Activated T-cell treated with anti-CD3 and anti-CD28 coated beads, Interleukin-2, amount 50 U/mL, for 72 hours (primary cell): ENCODE data around the gene CHCHD3. TPM values are rescaled to one million over a fixed set of nuclear protein-coding genes. Genes with fewer than 3 reads are reported as not detected.
"Not testable (repeated sequence)": the region's sequence is repeated elsewhere in the genome, so short reads cannot be mapped to it uniquely, and the experiment has no call there.

Experiments used
- ATAC-seq, 2 donors: fragments of 150-1000 bp; cut with Tn5 transposase; replicated peaks in 1 of 2; 2 replicates each; pipeline ENCODE4 v1.10.0; 2021; ENCODE audit warnings: moderate library complexity in 2 of 2, mild to moderate bottlenecking in 1 of 2
- DNase-seq, 2 donors: peaks; one replicate each; pipeline ENCODE4 v3.0.0; 2021 to 2022; ENCODE audit warnings: mixed read lengths in 1 of 2
- H3K27ac Mint-ChIP-seq: one replicate; pipeline ENCODE4 v1.8.0; 2022; ENCODE audit warnings: mild to moderate bottlenecking, moderate library complexity, mixed read lengths
- H3K27me3 Mint-ChIP-seq: one replicate; pipeline ENCODE4 v1.8.0; 2022; ENCODE audit warnings: low read depth, mixed read lengths
- H3K36me3 Mint-ChIP-seq, 2 donors: one replicate each; pipeline ENCODE4 v1.8.0; 2022; ENCODE audit warnings: mixed read lengths in 2 of 2, mild to moderate bottlenecking in 1 of 2; ENCODE audit not compliant: insufficient read depth in 2 of 2
- H3K4me1 Mint-ChIP-seq: one replicate; pipeline ENCODE4 v1.8.0; 2022; ENCODE audit warnings: low read depth, mixed read lengths
- H3K4me3 Mint-ChIP-seq, 2 donors: one replicate each; pipeline ENCODE4 v1.8.0; 2022; ENCODE audit warnings: mild to moderate bottlenecking in 2 of 2, mixed read lengths in 2 of 2, moderate library complexity in 2 of 2
- H3K9me3 Mint-ChIP-seq, 2 donors: one replicate each; pipeline ENCODE4 v1.8.0; 2022; ENCODE audit warnings: mixed read lengths in 2 of 2
- total RNA-seq, 2 donors: library from RNA; stranded (reverse); gene quantifications; one replicate each; pipeline ENCODE4 v1.2.3, GENCODE V29; 2022

Gene CHCHD3
- total RNA-seq, 2 donors from 2014 or later, result 59.3 to 75.5 TPM

- no peak for ATAC-seq
- Mint-ChIP-seq H3K27me3 (no peaks in the 10 kb centered on the region), H3K36me3 (peaks cover 4 to 10% of the 10 kb centered on the region in 2 donors), H3K9me3 (peaks cover 2 to 3% of the 10 kb centered on the region in 2 donors), H3K4me1 (no peaks in the 10 kb centered on the region), H3K27ac (no peak overlapping the region), H3K4me3 (no peak overlapping the region)
- no peak for DNase-seq
These were observed 171.2 kb downstream of the CHCHD3 start for GRCh38 chr7:132910657-132911056.

GRCh38 chr7:132907380-132907940, 174.4 kb downstream of the CHCHD3 start:
- Mint-ChIP-seq H3K27ac (peak overlapping the region; percentile 63), H3K4me3 (no peak overlapping the region), H3K36me3 (peaks cover 4 to 14% of the 10 kb centered on the region in 2 donors), H3K4me1 (peaks cover 11% of the 10 kb centered on the region), H3K9me3 (peaks cover 0 to 3% of the 10 kb centered on the region in 2 donors), H3K27me3 (no peaks in the 10 kb centered on the region)
- DNase-seq (no peak), ATAC-seq (no peak)

- H3K36me3 Mint-ChIP-seq, result peaks cover 4 to 11% of the 10 kb centered on the region in 2 donors
- no peak overlapping the region for H3K4me3 Mint-ChIP-seq
- H3K9me3 Mint-ChIP-seq, result peaks cover 0 to 2% of the 10 kb centered on the region in 2 donors
- H3K4me1 Mint-ChIP-seq, result peaks cover 11% of the 10 kb centered on the region
- H3K27me3 Mint-ChIP-seq, result no peaks in the 10 kb centered on the region
- ATAC-seq (no peak), DNase-seq (no peak)
- H3K27ac Mint-ChIP-seq, result no peak overlapping the region
These were observed 175.6 kb downstream of the CHCHD3 start for GRCh38 chr7:132906193-132906835.

- Mint-ChIP-seq H3K36me3 (peaks cover 7 to 11% of the 10 kb centered on the region in 2 donors), H3K4me1 (peaks cover 11% of the 10 kb centered on the region)
- not testable (repeated sequence) for ATAC-seq, H3K9me3 Mint-ChIP-seq, H3K27me3 Mint-ChIP-seq, H3K4me3 Mint-ChIP-seq, H3K27ac Mint-ChIP-seq, DNase-seq
These were observed 176.8 kb downstream of the CHCHD3 start for GRCh38 chr7:132905136-132905535.

GRCh38 chr7:132904209-132904608, 177.7 kb downstream of the CHCHD3 start:
- Mint-ChIP-seq H3K27ac (no peak overlapping the region), H3K4me3 (no peak overlapping the region), H3K4me1 (peaks cover 11% of the 10 kb centered on the region), H3K36me3 (peaks cover 7 to 10% of the 10 kb centered on the region in 2 donors), H3K27me3 (no peaks in the 10 kb centered on the region), H3K9me3 (peaks cover 0 to 2% of the 10 kb centered on the region in 2 donors)
- DNase-seq (no peak), ATAC-seq (peak; percentile 32 to 47)

- H3K27ac Mint-ChIP-seq, ATAC-seq, H3K9me3 Mint-ChIP-seq, H3K27me3 Mint-ChIP-seq, H3K4me3 Mint-ChIP-seq, DNase-seq: not testable (repeated sequence)
- H3K36me3 Mint-ChIP-seq, result peaks cover 7 to 16% of the 10 kb centered on the region in 2 donors
- H3K4me1 Mint-ChIP-seq, result peaks cover 11% of the 10 kb centered on the region
These were observed 179.6 kb downstream of the CHCHD3 start for GRCh38 chr7:132902294-132902693.

GRCh38 chr7:132901241-132901640, 180.6 kb downstream of the CHCHD3 start:
- Mint-ChIP-seq H3K27me3 (no peaks in the 10 kb centered on the region), H3K4me1 (peaks cover 11% of the 10 kb centered on the region), H3K9me3 (peaks cover 0 to 2% of the 10 kb centered on the region in 2 donors), H3K4me3 (no peak overlapping the region), H3K27ac (no peak overlapping the region), H3K36me3 (peaks cover 7 to 17% of the 10 kb centered on the region in 2 donors)
- DNase-seq (no peak), ATAC-seq (no peak)

GRCh38 chr7:132899833-132900232, 182.1 kb downstream of the CHCHD3 start:
- Mint-ChIP-seq H3K4me1 (peaks cover 11% of the 10 kb centered on the region), H3K27ac (no peak overlapping the region), H3K9me3 (peaks cover 0 to 4% of the 10 kb centered on the region in 2 donors), H3K27me3 (no peaks in the 10 kb centered on the region), H3K4me3 (no peak overlapping the region), H3K36me3 (peaks cover 9 to 13% of the 10 kb centered on the region in 2 donors)
- DNase-seq, result no peak
- no peak for ATAC-seq

GRCh38 chr7:132898641-132899175, 183.2 kb downstream of the CHCHD3 start:
- DNase-seq, ATAC-seq, H3K4me1 Mint-ChIP-seq, H3K9me3 Mint-ChIP-seq, H3K4me3 Mint-ChIP-seq, H3K27me3 Mint-ChIP-seq, H3K27ac Mint-ChIP-seq: not testable (repeated sequence)
- peaks cover 9 to 11% of the 10 kb centered on the region in 2 donors for H3K36me3 Mint-ChIP-seq

GRCh38 chr7:132897093-132897687, 184.7 kb downstream of the CHCHD3 start:
- peaks cover 7 to 12% of the 10 kb centered on the region in 2 donors for H3K36me3 Mint-ChIP-seq
- ATAC-seq, result no peak
- no peak for DNase-seq
- H3K4me3 Mint-ChIP-seq, result no peak overlapping the region
- H3K27ac Mint-ChIP-seq, result no peak overlapping the region
- H3K27me3 Mint-ChIP-seq, result no peaks in the 10 kb centered on the region
- peaks cover 1 to 2% of the 10 kb centered on the region in 2 donors for H3K9me3 Mint-ChIP-seq
- H3K4me1 Mint-ChIP-seq, result no peaks in the 10 kb centered on the region

- H3K4me1 Mint-ChIP-seq, result no peaks in the 10 kb centered on the region
- H3K9me3 Mint-ChIP-seq, result peaks cover 1 to 2% of the 10 kb centered on the region in 2 donors
- DNase-seq (no peak), ATAC-seq (no peak)
- H3K4me3 Mint-ChIP-seq, result no peak overlapping the region
- H3K27ac Mint-ChIP-seq, result no peak overlapping the region
- no peaks in the 10 kb centered on the region for H3K27me3 Mint-ChIP-seq
- peaks cover 6 to 13% of the 10 kb centered on the region in 2 donors for H3K36me3 Mint-ChIP-seq
These were observed 186.7 kb downstream of the CHCHD3 start for GRCh38 chr7:132895231-132895630.

- DNase-seq (no peak), ATAC-seq (no peak)
- Mint-ChIP-seq H3K9me3 (peaks cover 1 to 2% of the 10 kb centered on the region in 2 donors), H3K27me3 (no peaks in the 10 kb centered on the region), H3K4me3 (no peak overlapping the region), H3K36me3 (peaks cover 6 to 13% of the 10 kb centered on the region in 2 donors), H3K4me1 (no peaks in the 10 kb centered on the region), H3K27ac (no peak overlapping the region)
These were observed 188.3 kb downstream of the CHCHD3 start for GRCh38 chr7:132893560-132893959.

GRCh38 chr7:132892744-132893143, 189.1 kb downstream of the CHCHD3 start:
- H3K27ac Mint-ChIP-seq, H3K4me3 Mint-ChIP-seq, H3K9me3 Mint-ChIP-seq, DNase-seq, H3K27me3 Mint-ChIP-seq, H3K4me1 Mint-ChIP-seq, ATAC-seq: not testable (repeated sequence)
- H3K36me3 Mint-ChIP-seq, result peaks cover 6 to 12% of the 10 kb centered on the region in 2 donors
